ENCODE data around the gene FBXW10.
"Not testable (repeated sequence)": the region's sequence is repeated elsewhere in the genome, so short reads cannot be mapped to it uniquely, and the experiment has no call there.

The FBXW10 gene

GRCh38 chr17:18743699-18744421, at the start of gene FBXW10:
FBXW10 (plus strand) TSS chr17:18744054; CDS start chr17:18744245, 191 bp downstream.
- not testable (repeated sequence) for DNase-seq

GRCh38 chr17:18695143-18695542, 48.7 kb upstream of the FBXW10 start:
- DNase-seq: not testable (repeated sequence)

- not testable (repeated sequence) for DNase-seq
Observed at GRCh38 chr17:18698473-18699103, 45.3 kb upstream of the FBXW10 start.

- not testable (repeated sequence) for DNase-seq
Observed at GRCh38 chr17:18705955-18706354, 37.9 kb upstream of the FBXW10 start.

GRCh38 chr17:18708215-18708614, 35.6 kb upstream of the FBXW10 start:
- not testable (repeated sequence) for DNase-seq

GRCh38 chr17:18712354-18712999, 31.4 kb upstream of the FBXW10 start:
- DNase-seq: peak; percentile 65

- DNase-seq: not testable (repeated sequence)
Observed at GRCh38 chr17:18718643-18719427, 25.0 kb upstream of the FBXW10 start.

GRCh38 chr17:18719428-18720110, 24.3 kb upstream of the FBXW10 start:
- not testable (repeated sequence) for DNase-seq

- DNase-seq: not testable (repeated sequence)
Observed at GRCh38 chr17:18721775-18722547, 21.9 kb upstream of the FBXW10 start.

GRCh38 chr17:18722612-18723011, 21.2 kb upstream of the FBXW10 start:
- not testable (repeated sequence) for DNase-seq

- DNase-seq: not testable (repeated sequence)
Observed at GRCh38 chr17:18723509-18723908, 20.3 kb upstream of the FBXW10 start.

- DNase-seq: not testable (repeated sequence)
Observed at GRCh38 chr17:18732438-18732837, 11.4 kb upstream of the FBXW10 start.

- not testable (repeated sequence) for DNase-seq
Observed at GRCh38 chr17:18733350-18733749, 10.5 kb upstream of the FBXW10 start.

- not testable (repeated sequence) for DNase-seq
Observed at GRCh38 chr17:18739616-18740391, 4.0 kb upstream of the FBXW10 start.

GRCh38 chr17:18741228-18741627, 2.6 kb upstream of the FBXW10 start:
- DNase-seq: not testable (repeated sequence)

GRCh38 chr17:18744726-18745125, 872 bp downstream of the FBXW10 start:
- DNase-seq: not testable (repeated sequence)

GRCh38 chr17:18746551-18746950, 2.7 kb downstream of the FBXW10 start:
- DNase-seq: not testable (repeated sequence)

GRCh38 chr17:18747501-18747900, 3.6 kb downstream of the FBXW10 start:
- not testable (repeated sequence) for DNase-seq

GRCh38 chr17:18750242-18750641, 6.4 kb downstream of the FBXW10 start:
- not testable (repeated sequence) for DNase-seq

GRCh38 chr17:18753829-18754409, 10.1 kb downstream of the FBXW10 start:
- DNase-seq: not testable (repeated sequence)
